ENCODE results near the gene DPY19L3. TPM values are rescaled to one million over a fixed set of nuclear protein-coding genes. Genes with fewer than 3 reads are reported as not detected.
"Not testable (repeated sequence)": the region's sequence is repeated elsewhere in the genome, so short reads cannot be mapped to it uniquely, and the experiment has no call there.

Gene DPY19L3
- total and polyA plus RNA-seq, 4 experiments from 2014 or later = 0.64 to 17.9 (median 9.8) TPM

GRCh38 chr19:32442650-32443049 is 37.1 kb downstream of the DPY19L3 start:
- Histone ChIP-seq H3K9me3 (ENCODE audit: control insufficient read depth in 1 of 2, low read length in 2 of 2) (no peaks in the 10 kb centered on the region), H3K27ac (ENCODE audit: low read depth, low read length) (no peak overlapping the region), H3K27me3 (ENCODE audit: insufficient read depth, low read length) (no peaks in the 10 kb centered on the region), H3K4me3 (ENCODE audit: low read length in 2 of 2) (no peak overlapping the region), H3K36me3 (ENCODE audit: insufficient read depth, low read length) (no peaks in the 10 kb centered on the region), H3K4me1 (ENCODE audit: insufficient read depth, low read length) (no peaks in the 10 kb centered on the region)
- H3K4me1 Mint-ChIP-seq = no peaks in the 10 kb centered on the region
- no peak overlapping the region for H3K4me3 Mint-ChIP-seq
- peaks cover 0 to 1% (median 0%) of the 10 kb centered on the region in 8 donors for H3K9me3 Mint-ChIP-seq
- intact Hi-C loops (cut with micrococcal nuclease) = no loop called here
- ChIA-PET CTCF (ENCODE audit: partially characterized antibody) (interaction anchor here (0.6 kb wide), 1 partner anchor 124 kb away, joined by 4 read pairs; no protein-coding TSS in a partner anchor), POLR2A (ENCODE audit: partially characterized antibody) (no interaction called here)
- peaks cover 1 to 24% of the 10 kb centered on the region in 2 donors for H3K36me3 Mint-ChIP-seq
- no peak overlapping the region for H3K27ac Mint-ChIP-seq
- DNase-seq = no peak
- no peaks in the 10 kb centered on the region for H3K27me3 Mint-ChIP-seq

GRCh38 chr19:32447534-32447933 is 42.0 kb downstream of the DPY19L3 start:
- H3K4me1 ChIP-seq (ENCODE audit: insufficient read depth, low read length); H3K4me3 ChIP-seq (ENCODE audit: low read length in 2 of 2); H3K4me3 Mint-ChIP-seq; H3K4me1 Mint-ChIP-seq; intact Hi-C loops (cut with micrococcal nuclease); DNase-seq; H3K36me3 Mint-ChIP-seq; CTCF ChIA-PET (ENCODE audit: partially characterized antibody); POLR2A ChIA-PET (ENCODE audit: partially characterized antibody); H3K27ac ChIP-seq (ENCODE audit: low read depth, low read length); H3K27me3 Mint-ChIP-seq; H3K27me3 ChIP-seq (ENCODE audit: insufficient read depth, low read length); H3K27ac Mint-ChIP-seq; H3K9me3 ChIP-seq (ENCODE audit: control insufficient read depth in 1 of 2, low read length in 2 of 2); H3K36me3 ChIP-seq (ENCODE audit: insufficient read depth, low read length); H3K9me3 Mint-ChIP-seq: not testable (repeated sequence)

- POLR2A ChIA-PET (ENCODE audit: partially characterized antibody) = no interaction called here
These were observed 42.5 kb downstream of the DPY19L3 start for GRCh38 chr19:32448026-32448425.

GRCh38 chr19:32450217-32450616 is 44.6 kb downstream of the DPY19L3 start:
- Histone ChIP-seq H3K27me3 (ENCODE audit: insufficient read depth, low read length) (no peaks in the 10 kb centered on the region), H3K27ac (ENCODE audit: low read depth, low read length) (no peak overlapping the region), H3K36me3 (ENCODE audit: insufficient read depth, low read length) (no peaks in the 10 kb centered on the region), H3K4me1 (ENCODE audit: insufficient read depth, low read length) (no peaks in the 10 kb centered on the region), H3K9me3 (ENCODE audit: control insufficient read depth in 1 of 2, low read length in 2 of 2) (no peaks in the 10 kb centered on the region), H3K4me3 (ENCODE audit: low read length in 2 of 2) (no peak overlapping the region)
- intact Hi-C loops (cut with micrococcal nuclease) = no loop called here
- H3K27ac Mint-ChIP-seq = no peak overlapping the region
- ChIA-PET POLR2A (ENCODE audit: partially characterized antibody) (no interaction called here), CTCF (ENCODE audit: partially characterized antibody) (no interaction called here)
- H3K4me3 Mint-ChIP-seq = no peak overlapping the region
- H3K4me1 Mint-ChIP-seq = peaks cover 0 to 1% (median 0%) of the 10 kb centered on the region in 4 donors
- H3K27me3 Mint-ChIP-seq = no peaks in the 10 kb centered on the region
- H3K9me3 Mint-ChIP-seq = peaks cover 0 to 1% (median 0%) of the 10 kb centered on the region in 8 donors
- DNase-seq = no peak
- H3K36me3 Mint-ChIP-seq = no peaks in the 10 kb centered on the region

More at GRCh38 chr19:32448026-32448425, 42.5 kb downstream of the DPY19L3 start:
- no peak overlapping the region for H3K27ac Mint-ChIP-seq
- intact Hi-C loops (cut with micrococcal nuclease) = no loop called here
- Histone ChIP-seq H3K27me3 (ENCODE audit: insufficient read depth, low read length) (no peaks in the 10 kb centered on the region), H3K27ac (ENCODE audit: low read depth, low read length) (no peak overlapping the region), H3K4me3 (ENCODE audit: low read length in 2 of 2) (no peak overlapping the region), H3K9me3 (ENCODE audit: control insufficient read depth in 1 of 2, low read length in 2 of 2) (no peaks in the 10 kb centered on the region), H3K4me1 (ENCODE audit: insufficient read depth, low read length) (no peaks in the 10 kb centered on the region), H3K36me3 (ENCODE audit: insufficient read depth, low read length) (no peaks in the 10 kb centered on the region)
- peaks cover 0 to under 1% of the 10 kb centered on the region in 2 donors for H3K36me3 Mint-ChIP-seq
- H3K4me3 Mint-ChIP-seq = no peak overlapping the region
- no peak for DNase-seq
- CTCF ChIA-PET (ENCODE audit: partially characterized antibody) = no interaction called here
- H3K4me1 Mint-ChIP-seq = peaks cover 0 to 1% (median 0%) of the 10 kb centered on the region in 4 donors
- peaks cover 0 to 1% (median 0%) of the 10 kb centered on the region in 8 donors for H3K9me3 Mint-ChIP-seq
- no peaks in the 10 kb centered on the region for H3K27me3 Mint-ChIP-seq

- POLR2A ChIA-PET (ENCODE audit: partially characterized antibody) = no interaction called here
- CTCF ChIA-PET (ENCODE audit: partially characterized antibody) = no interaction called here
- no peak overlapping the region for H3K4me3 Mint-ChIP-seq
These were observed 48.2 kb downstream of the DPY19L3 start for GRCh38 chr19:32453736-32454135.

GRCh38 chr19:32456406-32456805 is 50.8 kb downstream of the DPY19L3 start:
- Histone ChIP-seq H3K27ac (ENCODE audit: low read depth, low read length) (no peak overlapping the region), H3K9me3 (ENCODE audit: control insufficient read depth in 1 of 2, low read length in 2 of 2) (no peaks in the 10 kb centered on the region), H3K4me1 (ENCODE audit: insufficient read depth, low read length) (peaks cover 13% of the 10 kb centered on the region), H3K36me3 (ENCODE audit: insufficient read depth, low read length) (no peaks in the 10 kb centered on the region), H3K27me3 (ENCODE audit: insufficient read depth, low read length) (no peaks in the 10 kb centered on the region), H3K4me3 (ENCODE audit: low read length in 2 of 2) (no peak overlapping the region)
- intact Hi-C loops (cut with micrococcal nuclease) = no loop called here
- H3K27me3 Mint-ChIP-seq = no peaks in the 10 kb centered on the region
- peaks cover 15 to 21% (median 19%) of the 10 kb centered on the region in 4 donors for H3K4me1 Mint-ChIP-seq
- H3K4me3 Mint-ChIP-seq = no peak overlapping the region
- CTCF ChIA-PET (ENCODE audit: partially characterized antibody) = no interaction called here
- POLR2A ChIA-PET (ENCODE audit: partially characterized antibody) = no interaction called here
- H3K36me3 Mint-ChIP-seq = peaks cover 0 to 17% of the 10 kb centered on the region in 2 donors
- no peak for DNase-seq
- H3K27ac Mint-ChIP-seq = no peak overlapping the region
- H3K9me3 Mint-ChIP-seq = no peaks in the 10 kb centered on the region

More at GRCh38 chr19:32453736-32454135, 48.2 kb downstream of the DPY19L3 start:
- Histone ChIP-seq H3K4me3 (ENCODE audit: low read length in 2 of 2) (no peak overlapping the region), H3K27me3 (ENCODE audit: insufficient read depth, low read length) (no peaks in the 10 kb centered on the region), H3K9me3 (ENCODE audit: control insufficient read depth in 1 of 2, low read length in 2 of 2) (no peaks in the 10 kb centered on the region), H3K4me1 (ENCODE audit: insufficient read depth, low read length) (peaks cover 7% of the 10 kb centered on the region), H3K36me3 (ENCODE audit: insufficient read depth, low read length) (no peaks in the 10 kb centered on the region), H3K27ac (ENCODE audit: low read depth, low read length) (no peak overlapping the region)
- Mint-ChIP-seq H3K36me3 (peaks cover 0 to 14% of the 10 kb centered on the region in 2 donors), H3K27me3 (no peaks in the 10 kb centered on the region), H3K4me1 (peaks cover 7 to 11% (median 9%) of the 10 kb centered on the region in 4 donors), H3K27ac (no peak overlapping the region), H3K9me3 (no peaks in the 10 kb centered on the region)
- DNase-seq = no peak
- intact Hi-C loops (cut with micrococcal nuclease) = no loop called here

- peaks cover 15 to 21% (median 19%) of the 10 kb centered on the region in 4 donors for H3K4me1 Mint-ChIP-seq
- peak overlapping the region in 1 of 8 donors; percentile 52 for H3K4me3 Mint-ChIP-seq
- DNase-seq = no peak
- Histone ChIP-seq H3K4me3 (ENCODE audit: low read length in 2 of 2) (no peak overlapping the region), H3K27ac (ENCODE audit: low read depth, low read length) (no peak overlapping the region), H3K9me3 (ENCODE audit: control insufficient read depth in 1 of 2, low read length in 2 of 2) (no peaks in the 10 kb centered on the region), H3K4me1 (ENCODE audit: insufficient read depth, low read length) (peaks cover 13% of the 10 kb centered on the region), H3K36me3 (ENCODE audit: insufficient read depth, low read length) (no peaks in the 10 kb centered on the region), H3K27me3 (ENCODE audit: insufficient read depth, low read length) (no peaks in the 10 kb centered on the region)
- CTCF ChIA-PET (ENCODE audit: partially characterized antibody) = no interaction called here
- H3K9me3 Mint-ChIP-seq = no peaks in the 10 kb centered on the region
- no peaks in the 10 kb centered on the region for H3K27me3 Mint-ChIP-seq
- POLR2A ChIA-PET (ENCODE audit: partially characterized antibody) = no interaction called here
- peaks cover 0 to 17% of the 10 kb centered on the region in 2 donors for H3K36me3 Mint-ChIP-seq
- intact Hi-C loops (cut with micrococcal nuclease) = no loop called here
- H3K27ac Mint-ChIP-seq = no peak overlapping the region
These were observed 52.1 kb downstream of the DPY19L3 start for GRCh38 chr19:32457571-32458158.
